Osteoblast (primary cell): Measurements from ENCODE around the gene NT5C2. TPM values are rescaled to one million over a fixed set of nuclear protein-coding genes. Genes with fewer than 3 reads are reported as not detected.
"Not testable (repeated sequence)": the region's sequence is repeated elsewhere in the genome, so short reads cannot be mapped to it uniquely, and the experiment has no call there.

Experiments used
- DNase-seq: peaks from one replicate; pipeline ENCODE4 v3.0.0; 2011; ENCODE audit warnings: low spot score, mixed read lengths; ENCODE audit not compliant: insufficient read length; ENCODE audit errors: missing footprints
- H2AFZ ChIP-seq: 2 replicates; pipeline ENCODE4 v1.6.0; 2011; ENCODE audit warnings: mild to moderate bottlenecking, low read length
- H3K27ac ChIP-seq: 2 replicates; pipeline ENCODE4 v1.5.1; 2011; ENCODE audit warnings: mild to moderate bottlenecking, low read depth, low read length, moderate library complexity
- H3K27me3 ChIP-seq: 2 replicates; pipeline ENCODE4 v1.6.0; 2012; ENCODE audit warnings: mild to moderate bottlenecking, control low read depth, inconsistent platforms, low read length, moderate library complexity; ENCODE audit not compliant: insufficient read depth
- H3K36me3 ChIP-seq: 2 replicates; pipeline ENCODE4 v1.5.1; 2011; ENCODE audit warnings: mild to moderate bottlenecking, low read length, control low read depth, moderate library complexity; ENCODE audit not compliant: insufficient read depth
- H3K4me1 ChIP-seq: 2 replicates; pipeline ENCODE4 v1.5.1; 2011; ENCODE audit warnings: mild to moderate bottlenecking, low read length, control low read depth, moderate library complexity; ENCODE audit not compliant: insufficient read depth
- H3K4me2 ChIP-seq: 2 replicates; pipeline ENCODE4 v1.6.0; 2011; ENCODE audit warnings: mild to moderate bottlenecking, low read length; ENCODE audit not compliant: insufficient read depth
- H3K4me3 ChIP-seq: fragments of 200-600 bp; sonication (generic); 3 replicates; pipeline ENCODE4 v1.5.1; 2012; ENCODE audit warnings: mild to moderate bottlenecking, low read length, inconsistent platforms; ENCODE audit not compliant: insufficient read depth
- H3K79me2 ChIP-seq: 2 replicates; pipeline ENCODE4 v1.6.0; 2012; ENCODE audit warnings: mild to moderate bottlenecking, low read length, control low read depth, inconsistent platforms; ENCODE audit not compliant: insufficient read depth
- H3K9me3 ChIP-seq: 2 replicates; pipeline ENCODE4 v1.5.1; 2011; ENCODE audit warnings: low read depth, low read length, control low read depth
- H4K20me1 ChIP-seq: 2 replicates; pipeline ENCODE4 v1.6.0; 2012; ENCODE audit warnings: mild to moderate bottlenecking, low read length, control low read depth; ENCODE audit not compliant: insufficient read depth
- CTCF ChIP-seq: IDR thresholded peaks from 2 replicates; pipeline ENCODE4 v1.5.1; 2011; ENCODE audit warnings: mild to moderate bottlenecking, low read depth, low read length, moderate library complexity; ENCODE audit errors: extremely low read depth
- total RNA-seq: library from RNA; depleted of rRNA; stranded (reverse); fragments of >200 nt; gene quantifications from 2 replicates; pipeline ENCODE4 v1.2.3, GENCODE V29; 2012

NT5C2 gene
- total RNA-seq, 1 donor = 94.1 TPM

GRCh38 chr10:103171278-103171677 lies 21.8 kb downstream of the NT5C2 start:
- no peak overlapping the region for H3K4me3 ChIP-seq
- no peak overlapping the region for H3K4me2 ChIP-seq
- no peak for DNase-seq

GRCh38 chr10:103168438-103168837 lies 24.6 kb downstream of the NT5C2 start:
- peak; percentile 79 for DNase-seq
- Histone ChIP-seq H3K9me3 (no peaks in the 10 kb centered on the region), H3K36me3 (peaks cover 48% of the 10 kb centered on the region), H2AFZ (no peak overlapping the region), H3K27ac (peak overlapping the region; percentile 45), H3K4me2 (peak overlapping the region; percentile 9), H3K79me2 (peaks cover 47% of the 10 kb centered on the region), H3K4me1 (peaks cover 14% of the 10 kb centered on the region), H3K4me3 (no peak overlapping the region), H3K27me3 (no peaks in the 10 kb centered on the region), H4K20me1 (peaks cover 8% of the 10 kb centered on the region)
- TF ChIP-seq CTCF = no peak

More at GRCh38 chr10:103171278-103171677, 21.8 kb downstream of the NT5C2 start:
- H3K79me2 ChIP-seq = peaks cover 64% of the 10 kb centered on the region
- peaks cover 58% of the 10 kb centered on the region for H3K36me3 ChIP-seq
- no peaks in the 10 kb centered on the region for H3K9me3 ChIP-seq
- no peak overlapping the region for H2AFZ ChIP-seq
- no peaks in the 10 kb centered on the region for H3K27me3 ChIP-seq
- peaks cover 14% of the 10 kb centered on the region for H3K4me1 ChIP-seq
- H4K20me1 ChIP-seq = peaks cover 22% of the 10 kb centered on the region
- no peak for TF ChIP-seq CTCF
- H3K27ac ChIP-seq = no peak overlapping the region

- Histone ChIP-seq H3K79me2 (peaks cover 42% of the 10 kb centered on the region), H3K4me1 (peaks cover 14% of the 10 kb centered on the region), H3K36me3 (peaks cover 42% of the 10 kb centered on the region), H3K27ac (peak overlapping the region; percentile 45)
- H3K9me3 ChIP-seq, H2AFZ ChIP-seq, H3K4me2 ChIP-seq, H3K4me3 ChIP-seq, DNase-seq, H3K27me3 ChIP-seq, H4K20me1 ChIP-seq: not testable (repeated sequence)
These were observed 25.5 kb downstream of the NT5C2 start for GRCh38 chr10:103167554-103167953.

GRCh38 chr10:103166523-103166922 lies 26.5 kb downstream of the NT5C2 start:
- Histone ChIP-seq H3K27me3 (no peaks in the 10 kb centered on the region), H3K79me2 (peaks cover 41% of the 10 kb centered on the region), H3K9me3 (no peaks in the 10 kb centered on the region), H3K4me3 (no peak overlapping the region), H3K4me2 (no peak overlapping the region), H2AFZ (no peak overlapping the region), H3K27ac (no peak overlapping the region), H3K4me1 (peaks cover 14% of the 10 kb centered on the region), H4K20me1 (peaks cover 8% of the 10 kb centered on the region), H3K36me3 (peaks cover 40% of the 10 kb centered on the region)
- no peak for TF ChIP-seq CTCF
- DNase-seq = no peak

GRCh38 chr10:103163766-103164403 lies 29.2 kb downstream of the NT5C2 start:
- H3K27ac ChIP-seq, H3K27me3 ChIP-seq, H4K20me1 ChIP-seq, H2AFZ ChIP-seq, H3K4me1 ChIP-seq, H3K9me3 ChIP-seq, DNase-seq, H3K4me2 ChIP-seq, H3K4me3 ChIP-seq: not testable (repeated sequence)
- Histone ChIP-seq H3K79me2 (peaks cover 45% of the 10 kb centered on the region), H3K36me3 (peaks cover 31% of the 10 kb centered on the region)
